Stimulated activated naive CD4-positive, alpha-beta T cell (primary cell): Measurements from ENCODE around the gene CYP4F11.
"Not testable (repeated sequence)": the region's sequence is repeated elsewhere in the genome, so short reads cannot be mapped to it uniquely, and the experiment has no call there.

Experiments
- DNase-seq, 6 experiments: peaks; one replicate each; lab custom pipeline; 2025; lab: John Stamatoyannopoulos, UW

Gene CYP4F11

GRCh38 chr19:15934332-15935078, at the start of gene CYP4F11:
Gene CYP4F11, minus strand, starts transcription at chr19:15934529. Its CDS starts 121 bp downstream, at chr19:15934408.
- no peak for DNase-seq

DNA sequence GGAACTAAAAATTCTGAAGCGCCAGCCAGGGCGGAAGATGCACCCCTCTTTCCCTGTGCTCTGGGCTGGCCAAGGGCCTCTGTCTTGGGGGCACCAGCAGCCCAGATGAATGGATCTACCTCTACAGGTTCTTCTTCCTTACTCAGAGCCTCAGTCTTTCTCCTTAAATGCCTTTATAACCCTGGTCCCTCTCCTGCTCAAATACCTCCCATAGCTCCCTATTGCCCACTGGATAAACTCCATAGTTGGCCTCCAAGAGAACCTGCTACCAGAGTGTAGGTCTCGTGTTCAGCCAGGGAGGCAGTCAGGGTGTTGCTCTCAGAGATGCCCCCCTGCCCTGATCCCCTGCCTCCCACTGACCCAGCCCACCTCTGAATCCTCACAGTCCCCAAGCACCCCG, 45.0 kb upstream of the CYP4F11 start:
- no peak for DNase-seq

DNA sequence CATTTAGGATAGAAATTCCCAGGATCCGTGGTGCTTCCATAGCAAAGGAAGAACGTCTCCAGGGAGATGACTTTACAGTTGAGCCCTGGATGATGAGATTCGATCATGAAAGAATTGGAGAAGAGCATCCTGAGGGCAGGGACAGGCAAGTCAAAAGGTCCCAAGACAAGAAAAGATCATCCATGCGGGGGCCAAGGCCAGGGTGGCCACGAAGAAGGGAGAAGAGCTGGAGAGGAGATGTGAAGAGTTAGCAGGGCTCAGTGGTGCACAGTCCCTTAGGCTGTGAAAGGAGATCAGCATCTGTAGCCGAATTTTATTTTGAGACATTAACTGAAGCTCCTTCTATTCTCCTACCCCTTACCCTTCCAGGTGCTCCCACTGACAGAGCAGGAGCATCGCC, 43.4 kb upstream of the CYP4F11 start:
- no peak for DNase-seq

GRCh38 chr19:15976836-15977689, 42.7 kb upstream of the CYP4F11 start:
- DNase-seq = no peak

DNA sequence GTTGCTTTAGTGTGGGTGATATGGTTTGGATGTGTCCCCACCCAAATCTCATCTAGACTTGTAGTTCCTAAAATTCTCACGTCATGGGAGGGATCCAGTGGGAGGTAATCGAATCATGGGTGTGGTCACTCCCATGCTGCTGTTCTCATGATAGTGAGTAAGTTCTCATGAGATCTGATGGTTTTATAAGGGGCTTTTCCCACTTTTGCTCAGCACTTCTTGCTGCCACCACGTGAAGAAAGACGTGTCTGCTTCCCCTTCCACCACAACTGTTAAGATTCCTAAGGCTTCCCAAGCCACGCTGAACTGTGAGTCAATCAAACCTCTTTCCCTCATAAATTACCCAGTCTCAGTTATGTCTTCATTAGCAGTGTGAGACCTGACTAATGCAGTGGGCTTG, 40.5 kb upstream of the CYP4F11 start:
- no peak for DNase-seq

DNA sequence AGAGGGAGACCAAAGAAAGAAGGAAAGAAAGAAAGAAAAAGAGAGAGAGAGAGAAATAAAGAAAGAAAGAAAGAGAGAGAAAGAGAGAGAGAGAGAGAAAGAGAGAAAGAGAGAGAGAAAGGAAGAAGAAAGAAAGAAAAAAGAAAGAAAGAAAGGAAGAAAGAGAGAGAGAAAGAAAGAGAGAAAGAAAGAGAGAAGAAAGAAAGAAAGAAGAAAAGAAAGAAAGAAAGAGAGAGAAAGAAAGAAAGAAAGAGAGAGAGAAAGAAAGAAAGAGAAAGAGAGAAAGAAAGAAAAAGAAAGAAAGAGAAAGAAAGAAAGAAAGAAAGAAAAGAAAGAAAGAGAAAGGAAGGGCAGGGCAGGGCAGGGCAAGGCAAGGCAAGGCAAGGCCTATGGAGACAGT, 37.7 kb upstream of the CYP4F11 start:
- not testable (repeated sequence) for DNase-seq

- DNase-seq = no peak
Measured at GRCh38 chr19:15971224-15971780, 37.0 kb upstream of the CYP4F11 start.

- no peak for DNase-seq
Measured at GRCh38 chr19:15964231-15964630, 29.9 kb upstream of the CYP4F11 start.

DNA sequence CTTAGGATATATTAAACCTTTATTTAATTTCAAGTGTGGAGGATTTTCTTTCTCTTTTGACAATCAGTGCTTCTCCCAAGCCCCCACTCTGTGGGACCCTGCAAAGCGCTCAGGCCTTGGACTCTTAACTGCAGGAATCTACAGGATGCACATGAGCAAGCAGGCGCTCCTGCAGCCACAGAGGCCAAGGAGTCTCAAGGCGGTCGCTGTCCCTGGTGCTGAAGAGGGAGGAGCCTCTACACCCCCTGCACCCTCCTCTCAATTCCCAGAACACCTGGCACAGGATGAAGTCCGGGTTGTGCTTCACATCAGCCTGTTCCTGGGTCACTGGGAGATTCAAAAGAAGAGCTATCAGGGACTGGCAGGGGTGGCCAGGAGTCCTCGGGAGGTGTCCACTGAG, 28.0 kb upstream of the CYP4F11 start:
- DNase-seq = no peak

DNA sequence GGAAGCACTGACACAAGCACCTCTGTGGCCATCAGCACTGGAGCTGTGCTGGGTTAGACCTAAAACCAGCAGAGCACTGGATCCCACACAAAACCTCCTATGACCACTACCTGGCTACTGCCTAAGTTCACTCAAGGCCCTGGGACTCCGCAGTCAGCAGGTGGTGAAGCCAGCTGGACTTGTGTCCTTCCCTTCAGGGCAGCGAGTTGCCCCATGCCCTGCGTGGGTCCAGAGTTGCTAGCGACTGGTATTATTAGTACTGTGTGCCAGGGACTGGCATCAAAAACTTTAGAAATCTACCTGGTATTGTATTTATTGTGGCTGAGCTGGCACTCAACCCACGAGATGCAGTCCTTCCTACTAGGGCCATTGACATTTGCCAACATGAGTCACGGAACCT, 20.5 kb upstream of the CYP4F11 start:
- DNase-seq = no peak

DNA sequence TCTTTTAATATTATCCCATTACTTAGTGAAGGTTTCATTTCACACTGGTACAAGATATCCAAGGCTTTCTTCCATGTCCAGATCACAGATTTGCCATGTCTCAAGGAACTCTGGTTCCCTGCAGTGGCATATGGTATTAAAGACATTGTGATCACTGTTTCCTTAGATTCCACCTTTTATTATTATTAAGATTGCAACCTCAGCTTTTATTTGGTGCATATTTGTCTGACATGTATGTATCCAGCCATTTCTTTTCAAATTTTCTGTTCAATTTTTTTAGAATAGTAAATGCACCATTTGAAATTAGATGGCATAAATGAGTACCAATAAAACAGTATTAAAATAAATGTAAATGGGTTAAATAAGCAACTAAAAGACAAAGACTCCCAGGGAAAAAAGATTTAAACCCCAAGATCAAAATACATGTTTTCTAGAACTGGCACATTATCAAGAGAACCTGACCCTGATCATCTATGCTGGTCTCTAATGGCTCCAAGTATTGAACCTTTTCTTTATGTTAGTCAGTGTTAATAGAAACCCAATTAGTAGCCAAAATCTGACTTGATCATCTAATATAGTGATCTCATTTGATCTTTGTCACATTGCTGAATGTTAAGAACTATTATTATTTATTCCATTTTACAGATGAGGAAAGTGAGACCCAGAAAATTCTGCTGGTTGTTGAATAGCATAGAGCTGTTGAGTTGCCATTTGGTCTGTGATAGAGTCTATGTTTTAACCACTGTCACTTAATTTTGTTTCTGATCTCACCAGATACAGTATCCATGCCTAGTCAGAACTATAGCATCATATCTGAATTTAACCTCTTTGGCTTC, 14.1 kb upstream of the CYP4F11 start, which contains the start of gene OR10H4:
Gene OR10H4 (plus strand): TSS at position 786 of the 836 bp plus-strand sequence. CDS start 0 bp downstream, at position 786.
- no peak for DNase-seq

GRCh38 chr19:15945301-15945700, 11.0 kb upstream of the CYP4F11 start:
- no peak for DNase-seq

DNA sequence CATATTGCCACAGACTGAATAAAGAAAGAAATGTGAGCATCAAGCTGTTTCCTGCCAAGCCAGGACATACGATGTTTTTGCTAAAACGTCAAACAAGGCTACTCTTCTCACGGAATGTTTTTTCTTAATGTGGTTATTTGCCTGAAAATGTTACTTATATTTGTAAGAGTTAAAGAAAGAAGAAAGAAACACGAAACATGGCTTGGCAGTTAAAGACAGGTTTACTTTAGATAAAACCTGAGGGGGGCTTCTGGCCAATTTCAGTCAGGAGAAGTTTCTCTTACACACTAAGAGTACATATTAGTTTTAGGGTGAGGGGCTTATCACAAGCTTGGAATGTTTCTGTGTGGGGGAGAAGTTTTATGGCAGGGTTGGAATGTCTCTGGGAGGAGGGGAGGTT, 10.1 kb upstream of the CYP4F11 start:
- no peak for DNase-seq

DNA sequence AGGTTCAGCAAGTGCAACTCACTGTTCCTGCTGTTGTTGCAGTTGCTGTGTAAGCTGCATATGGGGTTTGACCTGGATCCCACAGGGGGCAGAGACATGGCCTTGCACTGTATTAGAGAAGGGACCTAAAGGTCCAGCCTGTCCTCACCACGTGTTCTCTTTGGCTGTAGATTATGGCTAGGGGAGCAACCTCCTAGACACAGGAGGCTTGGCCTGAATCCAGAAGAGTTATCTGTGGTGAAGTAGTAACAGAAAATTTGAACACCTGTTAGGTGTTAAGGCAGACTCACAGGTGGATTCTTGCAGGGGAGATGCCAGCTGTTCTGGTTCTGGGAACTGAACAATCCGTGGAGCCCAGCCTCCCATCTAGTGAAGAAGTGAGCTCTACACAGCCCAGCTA, 3.4 kb upstream of the CYP4F11 start:
- no peak for DNase-seq

DNA sequence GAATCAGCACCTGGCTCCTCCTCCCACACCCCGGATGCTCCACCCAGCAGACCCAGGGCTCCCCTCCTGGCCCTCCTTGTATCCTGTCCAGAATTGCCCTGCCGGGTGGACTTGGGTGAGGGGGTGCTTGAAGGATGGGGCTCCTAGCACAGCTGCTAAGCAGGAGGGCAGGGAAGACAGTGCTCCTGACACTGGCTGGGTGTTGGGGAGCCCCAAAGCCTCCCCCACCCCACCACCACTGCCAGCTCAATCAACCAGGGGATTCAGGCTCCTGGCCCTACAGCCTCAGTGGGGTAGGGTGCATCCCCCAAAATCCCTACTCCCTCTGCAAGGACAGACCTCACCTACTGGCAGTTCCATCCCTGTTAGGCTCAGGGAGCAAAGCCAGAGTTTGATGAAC, 2.6 kb upstream of the CYP4F11 start:
- no peak for DNase-seq

DNA sequence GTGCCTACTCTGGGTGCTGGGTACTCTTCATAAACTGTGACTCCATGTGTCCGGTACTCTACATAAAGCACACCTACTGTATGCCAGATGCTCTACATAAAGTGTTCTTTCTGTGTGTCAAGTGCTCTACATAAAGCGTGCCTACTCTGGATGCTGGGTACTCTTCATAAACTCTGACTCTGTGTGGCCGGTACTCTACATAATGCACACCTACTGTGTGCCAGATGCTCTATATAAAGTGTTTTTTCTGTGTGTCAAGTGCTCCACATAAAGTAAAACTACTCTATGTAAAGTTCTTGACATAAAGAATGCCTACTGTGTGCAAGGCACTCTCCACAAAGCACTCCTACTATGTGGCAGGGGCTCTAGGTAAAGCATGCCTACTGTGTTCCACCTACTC, 1.8 kb upstream of the CYP4F11 start:
- DNase-seq = no peak

GRCh38 chr19:15935167-15935702, 906 bp upstream of the CYP4F11 start:
- no peak for DNase-seq

GRCh38 chr19:15933761-15934331, 483 bp downstream of the CYP4F11 start:
- not testable (repeated sequence) for DNase-seq

DNA sequence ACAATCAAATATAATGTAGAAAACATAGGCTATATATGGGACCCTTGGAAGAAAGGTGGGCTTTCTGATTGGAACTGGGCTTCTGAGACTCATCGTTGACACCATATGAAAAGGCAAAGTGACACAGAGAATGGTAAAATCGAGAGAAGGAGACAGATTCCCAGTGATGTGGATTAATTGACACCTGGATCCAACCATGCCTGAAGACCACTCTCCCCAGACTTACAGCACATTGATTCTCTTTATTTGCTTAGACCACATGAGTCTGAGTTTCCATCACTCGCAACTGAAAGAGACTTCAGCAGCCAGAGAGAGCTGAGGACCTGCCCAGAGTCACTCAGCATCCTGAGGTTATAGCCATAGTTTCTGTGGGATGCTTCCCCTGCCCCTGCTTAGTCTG, 6.0 kb downstream of the CYP4F11 start:
- DNase-seq = no peak

GRCh38 chr19:15926484-15926883, 7.8 kb downstream of the CYP4F11 start:
- DNase-seq = no peak

GRCh38 chr19:15923702-15924101, 10.6 kb downstream of the CYP4F11 start:
- no peak for DNase-seq
